ENCODE results near the gene DPH2. TPM values are rescaled to one million over a fixed set of nuclear protein-coding genes. Genes with fewer than 3 reads are reported as not detected.
A peak's percentile ranks its signal among the peaks of the same experiment; 100 is the strongest.

DPH2 gene
- total RNA-seq, 2 experiments from 2014 or later: 22.2 to 27.7 TPM

- no peak for DNase-seq
- Mint-ChIP-seq H3K27ac (peak overlapping the region; percentile 75), H3K4me1 (ENCODE audit: low read depth) (peaks cover 55% of the 10 kb centered on the region), H3K27me3 (ENCODE audit: low read depth) (no peaks in the 10 kb centered on the region), H3K36me3 (ENCODE audit: low read depth) (peaks cover 36% of the 10 kb centered on the region), H3K4me3 (peak overlapping the region; percentile 85), H3K9me3 (no peaks in the 10 kb centered on the region)
- CTCF ChIA-PET: interaction anchor here (1.0 kb wide), 1 partner anchor 74 kb away, joined by 3 read pairs; no protein-coding TSS in a partner anchor
- intact Hi-C loops (cut with micrococcal nuclease): loop anchor here (1.0 to 2.0 kb wide), 5 partner anchors 17 to 381 kb away; partner anchors contain the start of genes CCDC24, ERI3, IPO13 and KDM4A
Observed at GRCh38 chr1:43973981-43974442, 4.2 kb downstream of the DPH2 start.

GRCh38 chr1:43974443-43975248 is 4.8 kb downstream of the DPH2 start, which contains the start of gene ATP6V0B:
ATP6V0B (plus strand) TSS chr1:43974960; CDS start chr1:43975041, 81 bp downstream.
- H3K27ac Mint-ChIP-seq: peak within 1 kb of the TSS; percentile 75
- intact Hi-C loops (cut with micrococcal nuclease): loop anchor here (1.0 to 2.0 kb wide), 5 partner anchors 17 to 381 kb away; partner anchors contain the start of genes CCDC24, ERI3, IPO13 and KDM4A
- no peaks in the 10 kb centered on the region for H3K9me3 Mint-ChIP-seq
- H3K27me3 Mint-ChIP-seq (ENCODE audit: low read depth): no peaks in the 10 kb centered on the region
- CTCF ChIA-PET: interaction anchor here (0.6 to 1.8 kb wide), 6 partner anchors 14 to 211 kb away, joined by 3 to 7 read pairs (median 3); partner anchors contain the start of gene IPO13
- H3K36me3 Mint-ChIP-seq (ENCODE audit: low read depth): peaks cover 36% of the 10 kb centered on the region
- H3K4me3 Mint-ChIP-seq: peak within 1 kb of the TSS; percentile 85
- H3K4me1 Mint-ChIP-seq (ENCODE audit: low read depth): peaks cover 50% of the 10 kb centered on the region
- DNase-seq: peak; percentile 97

- Mint-ChIP-seq H3K27ac (peak overlapping the region; percentile 54), H3K9me3 (no peaks in the 10 kb centered on the region), H3K4me3 (peak overlapping the region; percentile 85), H3K36me3 (ENCODE audit: low read depth) (peaks cover 38% of the 10 kb centered on the region), H3K27me3 (ENCODE audit: low read depth) (no peaks in the 10 kb centered on the region), H3K4me1 (ENCODE audit: low read depth) (peaks cover 50% of the 10 kb centered on the region)
- peak; percentile 43 for DNase-seq
- CTCF ChIA-PET: interaction anchor here (0.6 to 1.8 kb wide), 7 partner anchors 13 to 262 kb away, joined by 3 to 7 read pairs (median 3); partner anchors contain the start of gene IPO13
- intact Hi-C loops (cut with micrococcal nuclease): loop anchor here (2.0 kb wide), 1 partner anchor 55 kb away; the partner anchor contains the start of gene SLC6A9
Observed at GRCh38 chr1:43975249-43975961, 5.6 kb downstream of the DPH2 start.

GRCh38 chr1:43976045-43976444 is 6.2 kb downstream of the DPH2 start:
- no peaks in the 10 kb centered on the region for H3K27me3 Mint-ChIP-seq (ENCODE audit: low read depth)
- H3K4me1 Mint-ChIP-seq (ENCODE audit: low read depth): peaks cover 50% of the 10 kb centered on the region
- peak overlapping the region; percentile 85 for H3K4me3 Mint-ChIP-seq
- CTCF ChIA-PET: interaction anchor here (0.6 to 1.8 kb wide), 4 partner anchors 12 to 843 kb away, joined by 3 to 7 read pairs (median 4); partner anchors contain the start of gene IPO13
- no peak for DNase-seq
- H3K36me3 Mint-ChIP-seq (ENCODE audit: low read depth): peaks cover 43% of the 10 kb centered on the region
- no peaks in the 10 kb centered on the region for H3K9me3 Mint-ChIP-seq
- intact Hi-C loops (cut with micrococcal nuclease): no loop called here
- no peak overlapping the region for H3K27ac Mint-ChIP-seq

GRCh38 chr1:43976890-43977289 is 7.1 kb downstream of the DPH2 start:
- CTCF ChIA-PET: interaction anchor here (1.3 to 1.8 kb wide), 2 partner anchors 31 to 71 kb away, joined by 4 to 7 read pairs; partner anchors contain the start of gene IPO13
- Mint-ChIP-seq H3K27ac (no peak overlapping the region), H3K27me3 (ENCODE audit: low read depth) (no peaks in the 10 kb centered on the region), H3K4me3 (peak overlapping the region; percentile 44), H3K4me1 (ENCODE audit: low read depth) (peaks cover 45% of the 10 kb centered on the region), H3K36me3 (ENCODE audit: low read depth) (peaks cover 42% of the 10 kb centered on the region), H3K9me3 (no peaks in the 10 kb centered on the region)
- no peak for DNase-seq
- intact Hi-C loops (cut with micrococcal nuclease): no loop called here

- H3K27ac Mint-ChIP-seq: no peak overlapping the region
Observed at GRCh38 chr1:43977376-43978263, 7.8 kb downstream of the DPH2 start.

GRCh38 chr1:43978264-43978550 is 8.4 kb downstream of the DPH2 start:
- Mint-ChIP-seq H3K4me1 (ENCODE audit: low read depth) (peaks cover 45% of the 10 kb centered on the region), H3K36me3 (ENCODE audit: low read depth) (peaks cover 35% of the 10 kb centered on the region), H3K27ac (no peak overlapping the region), H3K4me3 (peak overlapping the region; percentile 70), H3K27me3 (ENCODE audit: low read depth) (no peaks in the 10 kb centered on the region), H3K9me3 (no peaks in the 10 kb centered on the region)
- CTCF ChIA-PET: no interaction called here
- no peak for DNase-seq
- intact Hi-C loops (cut with micrococcal nuclease): no loop called here

More at GRCh38 chr1:43977376-43978263, 7.8 kb downstream of the DPH2 start:
- H3K4me3 Mint-ChIP-seq: peak overlapping the region; percentile 70
- peaks cover 38% of the 10 kb centered on the region for H3K36me3 Mint-ChIP-seq (ENCODE audit: low read depth)
- DNase-seq: no peak
- no peaks in the 10 kb centered on the region for H3K27me3 Mint-ChIP-seq (ENCODE audit: low read depth)
- intact Hi-C loops (cut with micrococcal nuclease): no loop called here
- CTCF ChIA-PET: interaction anchor here (1.3 kb wide), 1 partner anchor 70 kb away, joined by 4 read pairs; no protein-coding TSS in a partner anchor
- no peaks in the 10 kb centered on the region for H3K9me3 Mint-ChIP-seq
- peaks cover 45% of the 10 kb centered on the region for H3K4me1 Mint-ChIP-seq (ENCODE audit: low read depth)

GRCh38 chr1:43978551-43979260 is 8.9 kb downstream of the DPH2 start, which contains the start of gene B4GALT2:
B4GALT2 (plus strand) TSS chr1:43979210; CDS start chr1:43981161, 1,951 bp downstream.
- DNase-seq: peak; percentile 22
- intact Hi-C loops (cut with micrococcal nuclease): no loop called here
- no peaks in the 10 kb centered on the region for H3K9me3 Mint-ChIP-seq
- peak within 1 kb of the TSS; percentile 82 for H3K4me3 Mint-ChIP-seq
- no peak within 1 kb of the TSS for H3K27ac Mint-ChIP-seq
- peaks cover 33% of the 10 kb centered on the region for H3K36me3 Mint-ChIP-seq (ENCODE audit: low read depth)
- no peaks in the 10 kb centered on the region for H3K27me3 Mint-ChIP-seq (ENCODE audit: low read depth)
- CTCF ChIA-PET: no interaction called here
- H3K4me1 Mint-ChIP-seq (ENCODE audit: low read depth): peaks cover 41% of the 10 kb centered on the region

GRCh38 chr1:43979261-43979527 is 9.4 kb downstream of the DPH2 start:
- H3K4me3 Mint-ChIP-seq: no peak overlapping the region
- DNase-seq: no peak
- H3K4me1 Mint-ChIP-seq (ENCODE audit: low read depth): peaks cover 36% of the 10 kb centered on the region
- CTCF ChIA-PET: no interaction called here
- intact Hi-C loops (cut with micrococcal nuclease): no loop called here
- H3K9me3 Mint-ChIP-seq: no peaks in the 10 kb centered on the region
- H3K36me3 Mint-ChIP-seq (ENCODE audit: low read depth): peaks cover 33% of the 10 kb centered on the region
- H3K27ac Mint-ChIP-seq: no peak overlapping the region
- no peaks in the 10 kb centered on the region for H3K27me3 Mint-ChIP-seq (ENCODE audit: low read depth)

- CTCF ChIA-PET: no interaction called here
- no peaks in the 10 kb centered on the region for H3K27me3 Mint-ChIP-seq (ENCODE audit: low read depth)
- peaks cover 35% of the 10 kb centered on the region for H3K4me1 Mint-ChIP-seq (ENCODE audit: low read depth)
- H3K9me3 Mint-ChIP-seq: no peaks in the 10 kb centered on the region
- DNase-seq: peak; percentile 23
- peak overlapping the region; percentile 82 for H3K4me3 Mint-ChIP-seq
- no peak overlapping the region for H3K27ac Mint-ChIP-seq
- intact Hi-C loops (cut with micrococcal nuclease): no loop called here
- H3K36me3 Mint-ChIP-seq (ENCODE audit: low read depth): peaks cover 33% of the 10 kb centered on the region
Observed at GRCh38 chr1:43979528-43980254, 9.9 kb downstream of the DPH2 start.
